HG02678 (cell line): ENCODE results near the gene KCNIP4.

Experiments
- ATAC-seq: cut with Tn5 transposase; IDR thresholded peaks from one replicate; pipeline ENCODE4 v1.9.1; 2021; ENCODE audit warnings: mild to moderate bottlenecking, moderate library complexity; ENCODE audit not compliant: unreplicated experiment

Gene KCNIP4

GRCh38 chr4:21596521-21596920, 352.1 kb downstream of the KCNIP4 start:
- ATAC-seq = no peak

- no peak for ATAC-seq
These were observed 354.9 kb downstream of the KCNIP4 start for GRCh38 chr4:21593671-21594001.

GRCh38 chr4:21592970-21593670, 355.5 kb downstream of the KCNIP4 start:
- ATAC-seq = no peak

GRCh38 chr4:21577056-21577455, 371.5 kb downstream of the KCNIP4 start:
- ATAC-seq = no peak

GRCh38 chr4:21571100-21571499, 377.5 kb downstream of the KCNIP4 start:
- ATAC-seq = no peak

GRCh38 chr4:21569638-21570037, 378.9 kb downstream of the KCNIP4 start:
- no peak for ATAC-seq

GRCh38 chr4:21555083-21555482, 393.5 kb downstream of the KCNIP4 start:
- ATAC-seq = no peak

GRCh38 chr4:21554500-21554899, 394.1 kb downstream of the KCNIP4 start:
- no peak for ATAC-seq

- no peak for ATAC-seq
These were observed 394.5 kb downstream of the KCNIP4 start for GRCh38 chr4:21554066-21554465.

- ATAC-seq = no peak
These were observed 396.1 kb downstream of the KCNIP4 start for GRCh38 chr4:21552455-21552854.

- no peak for ATAC-seq
These were observed 403.6 kb downstream of the KCNIP4 start for GRCh38 chr4:21544955-21545354.

- no peak for ATAC-seq
These were observed 404.2 kb downstream of the KCNIP4 start for GRCh38 chr4:21544415-21544814.

- no peak for ATAC-seq
These were observed 405.1 kb downstream of the KCNIP4 start for GRCh38 chr4:21543514-21543913.

GRCh38 chr4:21535898-21536297, 412.7 kb downstream of the KCNIP4 start:
- ATAC-seq = no peak

- ATAC-seq = no peak
These were observed 417.5 kb downstream of the KCNIP4 start for GRCh38 chr4:21531048-21531447.

GRCh38 chr4:21529214-21529613, 419.4 kb downstream of the KCNIP4 start:
- no peak for ATAC-seq

- no peak for ATAC-seq
These were observed 426.3 kb downstream of the KCNIP4 start for GRCh38 chr4:21522296-21522695.

GRCh38 chr4:21517126-21517859, 431.3 kb downstream of the KCNIP4 start:
- no peak for ATAC-seq

- no peak for ATAC-seq
These were observed 434.4 kb downstream of the KCNIP4 start for GRCh38 chr4:21514022-21514694.

GRCh38 chr4:21512353-21512752, 436.2 kb downstream of the KCNIP4 start:
- no peak for ATAC-seq

- peak; percentile 71 for ATAC-seq
These were observed 441.1 kb downstream of the KCNIP4 start for GRCh38 chr4:21507439-21507838.

- ATAC-seq = no peak
These were observed 457.9 kb downstream of the KCNIP4 start for GRCh38 chr4:21490682-21491081.
